Vagina (tissue), 2 donors: ENCODE measurements around the gene KRT1. TPM values are rescaled to one million over a fixed set of nuclear protein-coding genes. Genes with fewer than 3 reads are reported as not detected.

ENCODE experiments used
- DNase-seq, 2 donors: peaks; one replicate each; pipeline ENCODE4 v3.0.0-alpha.2; 2017; ENCODE audit errors: extremely low spot score in 2 of 2
- H3K27ac ChIP-seq: fragments of 200-600 bp; sonication (generic); one replicate; pipeline ENCODE4 v1.5.1; 2019
- H3K27me3 ChIP-seq: fragments of 200-600 bp; sonication (generic); one replicate; pipeline ENCODE4 v1.5.1; 2019
- H3K36me3 ChIP-seq, 2 donors: fragments of 200-600 bp; sonication (generic); one replicate each; pipeline ENCODE4 v1.5.1; 2017 to 2019
- H3K4me1 ChIP-seq: fragments of 200-600 bp; sonication (generic); one replicate; pipeline ENCODE4 v1.5.1; 2019
- H3K4me3 ChIP-seq, 2 donors: fragments of 200-600 bp; sonication (generic); 1 replicate in 1 of 2; 2 replicates in 1 of 2; pipeline ENCODE4 v1.5.1; 2016 to 2019
- H3K9me3 ChIP-seq: fragments of 200-600 bp; sonication (generic); one replicate; pipeline ENCODE4 v1.5.1; 2019
- POLR2A ChIP-seq, 2 donors: fragments of 450-650 bp; IDR thresholded peaks; one replicate each; pipeline ENCODE4 v1.6.1; 2017; ENCODE audit warnings: antibody characterized with exemption in 2 of 2, mild to moderate bottlenecking in 2 of 2, moderate library complexity in 2 of 2
- POLR2AphosphoS5 ChIP-seq, 2 donors: sonication (generic); formaldehyde crosslinking; IDR thresholded peaks; one replicate each; pipeline ENCODE4 v1.9.0; 2017; ENCODE audit warnings: antibody characterized with exemption in 2 of 2, mild to moderate bottlenecking in 2 of 2, low read depth in 1 of 2; ENCODE audit not compliant: insufficient read depth in 1 of 2
- intact Hi-C: fragments of 100-400 bp; cut with DNase I; formaldehyde crosslinking; loops from one replicate; pipeline ENCODE4 v1.15.1; 2023
- total RNA-seq: library from RNA; depleted of rRNA; stranded (reverse); fragments of >200 nt; gene quantifications from one replicate; pipeline ENCODE4 v1.2.3, GENCODE V29; 2016
- TF ChIP-seq, protein P1 (sequence below), 3 experiments: fragments of 450-650 bp in 2 of 3; fragments of 200-600 bp in 1 of 3; sonication (generic) in 1 of 3; IDR thresholded peaks; one replicate each; pipeline ENCODE4 v1.5.1; 2017 to 2019; ENCODE audit warnings: antibody characterized with exemption in 3 of 3, mild to moderate bottlenecking in 2 of 3, moderate library complexity in 2 of 3

Gene KRT1
- total RNA-seq, 1 donor from 2014 or later = 886 TPM

DNA sequence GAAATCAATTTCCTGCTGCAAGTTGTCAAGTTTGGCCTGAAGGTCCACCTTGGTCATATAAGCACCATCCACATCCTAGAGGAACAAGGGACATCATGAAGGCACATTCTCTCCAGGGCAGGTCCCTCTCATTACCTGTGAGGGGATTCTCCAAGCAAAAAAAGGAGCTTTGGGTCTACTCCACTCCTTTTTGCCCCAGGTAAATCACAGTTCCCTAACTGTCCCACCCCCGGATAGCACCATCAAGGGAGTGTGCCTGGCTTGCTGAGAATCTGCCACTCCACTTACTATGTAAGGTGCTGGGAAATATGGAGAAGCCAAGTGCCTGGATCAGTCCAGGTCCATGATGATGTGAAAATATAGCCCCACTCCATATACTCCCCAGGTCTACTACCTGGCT lies 2.5 kb downstream of the KRT1 start:
- TF ChIP-seq POLR2AphosphoS5 (IDR thresholded peaks at IDR 0.05; ENCODE audit: insufficient read depth in 1 of 2, low read depth in 1 of 2) (no peak), POLR2A (IDR thresholded peaks at IDR 0.05) (no peak)
- TF ChIP-seq, protein P1, sequence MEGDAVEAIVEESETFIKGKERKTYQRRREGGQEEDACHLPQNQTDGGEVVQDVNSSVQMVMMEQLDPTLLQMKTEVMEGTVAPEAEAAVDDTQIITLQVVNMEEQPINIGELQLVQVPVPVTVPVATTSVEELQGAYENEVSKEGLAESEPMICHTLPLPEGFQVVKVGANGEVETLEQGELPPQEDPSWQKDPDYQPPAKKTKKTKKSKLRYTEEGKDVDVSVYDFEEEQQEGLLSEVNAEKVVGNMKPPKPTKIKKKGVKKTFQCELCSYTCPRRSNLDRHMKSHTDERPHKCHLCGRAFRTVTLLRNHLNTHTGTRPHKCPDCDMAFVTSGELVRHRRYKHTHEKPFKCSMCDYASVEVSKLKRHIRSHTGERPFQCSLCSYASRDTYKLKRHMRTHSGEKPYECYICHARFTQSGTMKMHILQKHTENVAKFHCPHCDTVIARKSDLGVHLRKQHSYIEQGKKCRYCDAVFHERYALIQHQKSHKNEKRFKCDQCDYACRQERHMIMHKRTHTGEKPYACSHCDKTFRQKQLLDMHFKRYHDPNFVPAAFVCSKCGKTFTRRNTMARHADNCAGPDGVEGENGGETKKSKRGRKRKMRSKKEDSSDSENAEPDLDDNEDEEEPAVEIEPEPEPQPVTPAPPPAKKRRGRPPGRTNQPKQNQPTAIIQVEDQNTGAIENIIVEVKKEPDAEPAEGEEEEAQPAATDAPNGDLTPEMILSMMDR (IDR thresholded peaks at IDR 0.05) = no peak
- Histone ChIP-seq H3K27ac (no peak overlapping the region), H3K4me1 (peaks cover 2% of the 10 kb centered on the region), H3K4me3 (no peak overlapping the region), H3K9me3 (no peaks in the 10 kb centered on the region), H3K27me3 (no peaks in the 10 kb centered on the region), H3K36me3 (no peaks in the 10 kb centered on the region)
- no peak for DNase-seq
- intact Hi-C loops = no loop called here

DNA sequence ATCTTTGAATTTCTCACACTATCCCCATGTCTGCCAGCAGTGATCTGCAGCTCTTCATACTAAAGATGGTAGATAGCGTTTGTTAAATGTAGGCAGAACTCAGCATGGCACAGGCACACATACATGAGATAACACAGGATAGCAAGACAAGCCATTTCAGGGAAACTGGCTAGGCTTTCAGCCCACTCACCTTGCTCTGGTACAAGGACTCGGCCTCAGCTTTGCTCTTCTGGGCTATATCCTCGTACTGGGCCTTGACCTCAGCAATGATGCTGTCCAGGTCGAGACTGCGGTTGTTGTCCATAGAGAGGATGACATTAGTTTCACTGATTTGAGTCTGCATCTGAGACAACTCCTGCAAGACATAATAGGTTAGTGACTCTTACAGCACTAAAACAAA lies 3.1 kb downstream of the KRT1 start:
- no peaks in the 10 kb centered on the region for H3K27me3 ChIP-seq
- no peaks in the 10 kb centered on the region for H3K9me3 ChIP-seq
- H3K4me3 ChIP-seq = no peak overlapping the region
- peaks cover 4% of the 10 kb centered on the region for H3K4me1 ChIP-seq
- TF ChIP-seq, protein P1 (IDR thresholded peaks at IDR 0.05) = no peak
- no peak for TF ChIP-seq POLR2AphosphoS5 (IDR thresholded peaks at IDR 0.05; ENCODE audit: insufficient read depth in 1 of 2, low read depth in 1 of 2)
- TF ChIP-seq POLR2A (IDR thresholded peaks at IDR 0.05) = no peak
- H3K36me3 ChIP-seq = no peaks in the 10 kb centered on the region
- intact Hi-C loops = no loop called here
- no peak overlapping the region for H3K27ac ChIP-seq
- DNase-seq = no peak

DNA sequence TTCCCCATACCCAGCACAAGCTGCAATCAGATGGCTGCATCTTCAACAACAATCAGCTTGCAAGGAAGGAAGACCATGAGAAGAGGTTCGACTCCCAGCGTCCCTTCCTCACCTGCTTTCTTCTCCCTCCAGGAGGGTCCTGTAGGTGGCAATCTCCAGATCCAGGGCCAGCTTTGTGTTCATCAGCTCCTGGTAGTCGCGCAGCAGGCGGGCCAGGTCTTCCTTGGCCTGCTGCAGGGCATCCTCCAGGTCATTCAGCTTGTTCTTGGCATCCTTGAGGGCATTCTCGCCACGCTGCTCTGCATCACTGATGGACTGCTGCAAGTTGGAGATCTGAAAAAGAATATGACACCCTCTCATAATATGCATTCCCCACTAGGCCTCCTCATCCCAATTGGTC lies 4.0 kb downstream of the KRT1 start:
- intact Hi-C loops = no loop called here
- Histone ChIP-seq H3K4me1 (peaks cover 4% of the 10 kb centered on the region), H3K36me3 (no peaks in the 10 kb centered on the region), H3K4me3 (no peak overlapping the region), H3K27ac (no peak overlapping the region), H3K27me3 (no peaks in the 10 kb centered on the region), H3K9me3 (no peaks in the 10 kb centered on the region)
- no peak for DNase-seq
- TF ChIP-seq POLR2AphosphoS5 (IDR thresholded peaks at IDR 0.05; ENCODE audit: insufficient read depth in 1 of 2, low read depth in 1 of 2) = no peak
- TF ChIP-seq, protein P1 (IDR thresholded peaks at IDR 0.05) = no peak

DNA sequence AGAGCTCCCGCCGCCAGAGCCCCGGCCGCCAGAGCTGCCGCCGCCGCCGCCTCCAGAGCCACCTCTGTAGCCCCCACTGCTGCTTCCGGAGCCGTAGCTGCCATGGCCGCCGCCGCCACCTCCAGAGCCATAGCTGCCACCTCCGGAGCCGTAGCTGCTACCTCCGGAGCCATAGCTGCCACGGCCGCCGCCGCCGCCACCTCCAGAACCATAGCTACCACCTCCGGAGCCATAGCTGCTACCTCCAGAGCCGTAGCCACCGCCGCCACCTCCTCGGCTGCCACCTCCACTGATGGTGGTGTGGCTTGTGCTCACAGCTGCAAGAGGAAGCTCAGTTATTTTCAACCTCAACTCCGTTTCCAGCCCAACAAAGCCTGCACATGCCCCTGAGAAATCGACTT lies 4.9 kb downstream of the KRT1 start:
- no peaks in the 10 kb centered on the region for H3K9me3 ChIP-seq
- no peaks in the 10 kb centered on the region for H3K27me3 ChIP-seq
- TF ChIP-seq POLR2A (IDR thresholded peaks at IDR 0.05) (no peak), POLR2AphosphoS5 (IDR thresholded peaks at IDR 0.05; ENCODE audit: insufficient read depth in 1 of 2, low read depth in 1 of 2) (no peak)
- TF ChIP-seq, protein P1 (IDR thresholded peaks at IDR 0.05) = no peak
- H3K36me3 ChIP-seq = no peaks in the 10 kb centered on the region
- no peak overlapping the region for H3K27ac ChIP-seq
- DNase-seq = no peak
- intact Hi-C loops = no loop called here
- peaks cover 4% of the 10 kb centered on the region for H3K4me1 ChIP-seq
- H3K4me3 ChIP-seq = no peak overlapping the region

DNA sequence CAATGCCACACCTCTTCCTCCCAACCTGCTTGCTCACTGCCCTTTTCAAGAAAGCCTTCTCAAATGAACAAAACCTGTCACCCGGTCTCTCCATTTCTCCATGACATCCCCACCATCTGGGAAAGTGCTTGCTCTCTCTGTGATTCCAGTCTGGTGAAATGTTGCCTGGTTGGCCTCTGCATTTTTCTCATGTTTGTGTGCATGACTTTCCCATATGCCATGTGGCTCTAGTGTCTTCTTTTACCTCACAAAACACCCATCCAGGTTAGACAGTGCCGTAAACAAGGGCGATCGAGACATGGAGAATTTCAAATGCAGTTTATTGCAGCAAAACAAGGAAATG lies 5.8 kb downstream of the KRT1 start:
- no peaks in the 10 kb centered on the region for H3K36me3 ChIP-seq
- H3K9me3 ChIP-seq = no peaks in the 10 kb centered on the region
- no peaks in the 10 kb centered on the region for H3K27me3 ChIP-seq
- H3K27ac ChIP-seq = no peak overlapping the region
- no peak for TF ChIP-seq POLR2A (IDR thresholded peaks at IDR 0.05)
- TF ChIP-seq, protein P1 (IDR thresholded peaks at IDR 0.05) = no peak
- H3K4me3 ChIP-seq = no peak overlapping the region
- DNase-seq = no peak
- intact Hi-C loops = no loop called here
- H3K4me1 ChIP-seq = peaks cover 4% of the 10 kb centered on the region
